BLaER1 (cell line): ENCODE measurements around the gene CTU1.
A peak's percentile ranks its signal among the peaks of the same experiment; 100 is the strongest.

Experiments used
- H3K27ac ChIP-seq: shearing (Covaris generic); formaldehyde crosslinking; 2 replicates; pipeline ENCODE4 v1.8.1; 2022
- H3K27me3 ChIP-seq: shearing (Covaris generic); formaldehyde crosslinking; 2 replicates; pipeline ENCODE4 v1.8.1; 2022
- H3K36me3 ChIP-seq: shearing (Covaris generic); formaldehyde crosslinking; 2 replicates; pipeline ENCODE4 v1.8.1; 2022
- H3K4me1 ChIP-seq: shearing (Covaris generic); formaldehyde crosslinking; 2 replicates; pipeline ENCODE4 v1.8.1; 2022
- H3K4me2 ChIP-seq: shearing (Covaris generic); formaldehyde crosslinking; 2 replicates; pipeline ENCODE4 v1.8.1; 2022
- H3K4me3 ChIP-seq: shearing (Covaris generic); formaldehyde crosslinking; 2 replicates; pipeline ENCODE4 v1.8.1; 2022
- H3K9ac ChIP-seq: shearing (Covaris generic); formaldehyde crosslinking; 2 replicates; pipeline ENCODE4 v1.8.1; 2022
- H3K9me3 ChIP-seq: shearing (Covaris generic); formaldehyde crosslinking; 2 replicates; pipeline ENCODE4 v1.8.1; 2022
- H4K20me1 ChIP-seq: shearing (Covaris generic); formaldehyde crosslinking; 2 replicates; pipeline ENCODE4 v1.8.1; 2022
- Cebpa-rat ChIP-seq: shearing (Covaris generic); IDR thresholded peaks from 2 replicates; pipeline ENCODE4 v1.8.1; 2022

The CTU1 gene

GRCh38 chr19:51108805-51109146 lies 567 bp upstream of the CTU1 start:
- peak overlapping the region; percentile 36; the same call in 1 of the 2 replicates for H3K9ac ChIP-seq
- peak overlapping the region; percentile 86 for H3K4me3 ChIP-seq
- no peaks in the 10 kb centered on the region for H3K27me3 ChIP-seq
- peak overlapping the region; percentile 92 for H3K4me2 ChIP-seq
- TF ChIP-seq Cebpa-rat: no peak
- H3K36me3 ChIP-seq: peaks cover 25% of the 10 kb centered on the region
- H3K9me3 ChIP-seq: no peaks in the 10 kb centered on the region
- H4K20me1 ChIP-seq: peaks cover 21% of the 10 kb centered on the region
- no peak overlapping the region for H3K27ac ChIP-seq
- peaks cover 27% of the 10 kb centered on the region for H3K4me1 ChIP-seq

GRCh38 chr19:51107406-51108065 lies 673 bp downstream of the CTU1 start:
- Histone ChIP-seq H4K20me1 (peaks cover 32% of the 10 kb centered on the region), H3K36me3 (peaks cover 37% of the 10 kb centered on the region), H3K9me3 (no peaks in the 10 kb centered on the region), H3K27ac (peak overlapping the region; percentile 85), H3K9ac (peak overlapping the region; percentile 90), H3K4me3 (peak overlapping the region; percentile 86), H3K4me2 (peak overlapping the region; percentile 91), H3K27me3 (no peaks in the 10 kb centered on the region), H3K4me1 (peaks cover 23% of the 10 kb centered on the region)
- TF ChIP-seq Cebpa-rat: no peak

DNA sequence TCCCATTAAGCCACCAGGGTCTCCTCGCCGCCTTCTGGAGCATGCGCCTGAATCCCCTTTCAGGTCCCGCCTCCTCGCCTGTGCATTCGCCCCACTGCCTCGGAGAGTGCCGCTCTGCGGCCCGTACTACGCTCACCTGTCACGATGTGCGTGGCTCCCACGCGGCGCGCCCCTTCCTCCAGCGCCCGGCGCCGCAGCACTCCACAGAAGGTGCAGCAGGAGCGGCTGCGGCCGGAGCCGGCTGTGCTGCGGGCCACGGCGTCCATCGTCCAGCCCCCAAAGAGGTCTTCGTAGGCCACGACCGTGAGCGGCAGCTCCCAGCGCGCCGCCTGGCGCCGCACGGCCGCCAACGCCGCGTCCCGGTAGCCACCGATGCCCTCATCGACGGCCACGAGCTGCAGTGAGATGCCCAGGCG lies 4.3 kb downstream of the CTU1 start:
- H3K27me3 ChIP-seq: no peaks in the 10 kb centered on the region
- no peak overlapping the region for H3K9ac ChIP-seq
- H3K4me1 ChIP-seq: peaks cover 16% of the 10 kb centered on the region
- no peak overlapping the region for H3K4me2 ChIP-seq
- peaks cover 68% of the 10 kb centered on the region for H4K20me1 ChIP-seq
- TF ChIP-seq Cebpa-rat: no peak
- no peak overlapping the region for H3K27ac ChIP-seq
- no peaks in the 10 kb centered on the region for H3K9me3 ChIP-seq
- no peak overlapping the region for H3K4me3 ChIP-seq
- peaks cover 73% of the 10 kb centered on the region for H3K36me3 ChIP-seq

DNA sequence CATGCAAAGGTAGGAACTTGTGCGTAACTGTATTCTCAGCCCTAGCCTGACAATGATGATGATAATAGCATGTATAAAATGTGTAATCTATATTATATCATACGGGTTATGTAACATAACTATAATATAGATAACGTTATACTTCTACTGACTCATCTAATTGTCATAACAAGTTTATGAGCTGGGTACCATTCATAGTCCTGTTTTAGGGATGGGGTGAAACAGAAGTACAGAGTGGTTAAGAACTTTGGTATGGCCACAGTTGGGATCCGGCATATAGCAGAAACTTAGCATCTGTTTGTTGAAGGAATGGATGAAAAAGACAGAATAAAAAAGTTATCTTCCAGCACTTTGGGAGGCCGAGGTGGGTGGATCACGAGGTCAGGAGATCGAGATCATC lies 5.2 kb downstream of the CTU1 start:
- Histone ChIP-seq H3K9me3 (no peaks in the 10 kb centered on the region), H3K36me3 (peaks cover 83% of the 10 kb centered on the region), H4K20me1 (peaks cover 77% of the 10 kb centered on the region), H3K27ac (no peak overlapping the region), H3K4me2 (no peak overlapping the region), H3K4me1 (peaks cover 18% of the 10 kb centered on the region), H3K9ac (no peak overlapping the region), H3K4me3 (no peak overlapping the region), H3K27me3 (no peaks in the 10 kb centered on the region)
- no peak for TF ChIP-seq Cebpa-rat

DNA sequence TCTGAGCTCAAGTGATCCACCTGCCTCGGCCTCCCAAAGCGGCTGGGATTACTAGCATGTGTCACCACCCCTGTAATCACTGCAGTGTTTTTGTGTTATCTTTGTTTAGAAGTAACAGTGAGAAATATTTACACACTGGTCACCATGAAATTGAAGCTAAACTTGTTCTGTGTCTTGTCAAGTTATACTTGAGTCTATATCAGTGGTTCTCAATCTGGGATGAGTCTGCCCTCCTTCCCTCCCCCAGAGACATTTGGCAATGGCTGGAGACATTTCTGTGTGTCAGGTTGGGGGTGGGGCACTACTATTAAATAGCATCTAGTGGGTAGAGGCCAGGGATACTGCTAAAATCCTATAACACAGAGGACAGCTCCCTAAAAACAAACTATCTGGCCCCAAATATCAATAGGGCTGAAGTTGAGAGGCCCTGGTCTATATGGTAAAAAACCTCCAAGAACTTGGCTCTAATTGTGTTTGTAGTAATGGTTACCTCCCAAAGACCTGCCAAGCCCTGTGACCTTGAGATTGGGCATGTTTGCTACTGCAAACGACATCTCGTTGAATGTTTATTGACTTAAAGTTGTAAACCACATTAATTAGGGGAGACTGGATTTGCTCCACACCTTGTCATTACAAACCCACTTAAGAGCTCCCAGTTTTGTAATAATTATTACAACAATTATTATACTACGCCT lies 6.9 kb downstream of the CTU1 start:
- no peak overlapping the region for H3K9ac ChIP-seq
- no peaks in the 10 kb centered on the region for H3K27me3 ChIP-seq
- H3K36me3 ChIP-seq: peaks cover 91% of the 10 kb centered on the region

GRCh38 chr19:51100601-51101000 lies 7.6 kb downstream of the CTU1 start:
- Histone ChIP-seq H3K4me1 (peaks cover 22% of the 10 kb centered on the region), H3K27ac (no peak overlapping the region)

More for the DNA sequence above, 6.9 kb downstream of the CTU1 start:
- Histone ChIP-seq H4K20me1 (peaks cover 90% of the 10 kb centered on the region), H3K27ac (no peak overlapping the region), H3K4me2 (no peak overlapping the region), H3K4me1 (peaks cover 19% of the 10 kb centered on the region), H3K4me3 (no peak overlapping the region), H3K9me3 (no peaks in the 10 kb centered on the region)
- no peak for TF ChIP-seq Cebpa-rat

DNA sequence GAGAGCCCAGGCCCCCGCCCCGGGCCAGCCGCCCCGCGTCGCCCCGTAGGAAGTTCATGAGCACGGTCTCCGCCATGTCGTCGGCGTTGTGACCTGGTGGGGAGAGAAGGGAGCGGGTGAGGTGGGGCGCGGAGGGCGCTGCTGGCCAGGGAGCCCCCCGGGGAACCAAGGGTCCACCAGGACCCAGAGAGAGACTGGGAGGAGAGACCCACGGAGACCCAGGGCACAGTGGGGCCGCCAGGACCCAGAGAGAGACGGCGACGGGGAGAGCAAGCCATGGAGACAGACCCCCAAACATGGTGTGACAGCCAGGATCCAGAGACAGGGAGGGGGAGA lies 9.2 kb downstream of the CTU1 start:
- no peak for TF ChIP-seq Cebpa-rat
- Histone ChIP-seq H3K27me3 (no peaks in the 10 kb centered on the region), H3K9ac (no peak overlapping the region), H4K20me1 (peaks cover 95% of the 10 kb centered on the region), H3K27ac (no peak overlapping the region), H3K4me3 (no peak overlapping the region), H3K9me3 (no peaks in the 10 kb centered on the region), H3K4me1 (peaks cover 35% of the 10 kb centered on the region), H3K4me2 (no peak overlapping the region), H3K36me3 (peaks cover 75% of the 10 kb centered on the region)

More at GRCh38 chr19:51100601-51101000, 7.6 kb downstream of the CTU1 start:
- Histone ChIP-seq H3K36me3 (peaks cover 89% of the 10 kb centered on the region), H3K4me2 (no peak overlapping the region), H3K9me3 (no peaks in the 10 kb centered on the region), H3K27me3 (no peaks in the 10 kb centered on the region), H4K20me1 (peaks cover 95% of the 10 kb centered on the region), H3K4me3 (no peak overlapping the region), H3K9ac (no peak overlapping the region)
- TF ChIP-seq Cebpa-rat: no peak

DNA sequence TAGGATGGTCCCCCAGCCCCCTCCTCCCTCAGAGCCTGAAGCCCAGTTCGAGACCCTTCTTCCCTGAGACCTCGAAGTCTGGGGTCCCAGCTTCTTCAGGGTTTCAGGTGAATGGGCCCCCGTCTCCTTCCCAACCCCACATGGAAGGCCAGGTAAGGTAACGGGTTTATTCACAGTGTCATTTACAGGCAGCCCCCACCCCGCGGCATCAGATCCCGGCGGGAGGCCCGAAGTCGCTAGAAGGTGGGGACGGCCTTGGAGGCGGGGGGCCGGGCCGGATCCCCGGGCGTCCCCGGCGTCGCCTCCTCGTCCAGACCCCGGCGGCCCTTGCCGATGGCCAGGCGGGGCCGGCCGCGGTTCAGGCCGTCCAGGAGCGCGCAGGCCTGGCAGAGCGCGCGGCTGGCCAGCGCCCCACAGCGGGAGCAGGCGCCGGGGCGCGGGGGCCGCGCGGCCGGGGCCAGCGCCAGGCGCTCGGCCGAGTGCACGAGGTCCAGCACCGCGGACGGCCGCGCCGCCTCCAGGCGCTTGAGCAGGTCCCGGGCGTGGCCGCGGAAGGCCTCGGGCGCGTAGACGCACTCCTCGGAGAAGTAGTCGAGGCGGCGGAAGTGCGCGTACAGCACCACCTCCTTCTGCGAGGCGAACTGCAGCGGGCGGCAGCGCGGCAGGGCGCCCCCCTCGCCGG lies 9.7 kb downstream of the CTU1 start:
- Histone ChIP-seq H3K36me3 (peaks cover 75% of the 10 kb centered on the region), H3K27me3 (no peaks in the 10 kb centered on the region), H3K9ac (no peak overlapping the region), H3K27ac (peak overlapping the region; percentile 38; the same call in 1 of the 2 replicates), H3K4me1 (peaks cover 35% of the 10 kb centered on the region), H3K4me2 (peak overlapping the region; percentile 37), H3K4me3 (no peak overlapping the region), H3K9me3 (no peaks in the 10 kb centered on the region), H4K20me1 (peaks cover 95% of the 10 kb centered on the region)
- no peak for TF ChIP-seq Cebpa-rat

- Histone ChIP-seq H3K4me2 (peak overlapping the region; percentile 37), H4K20me1 (peaks cover 96% of the 10 kb centered on the region), H3K9ac (no peak overlapping the region), H3K4me3 (no peak overlapping the region), H3K36me3 (peaks cover 75% of the 10 kb centered on the region), H3K4me1 (peaks cover 35% of the 10 kb centered on the region), H3K9me3 (no peaks in the 10 kb centered on the region), H3K27me3 (no peaks in the 10 kb centered on the region), H3K27ac (peak overlapping the region; percentile 38; the same call in 1 of the 2 replicates)
- no peak for TF ChIP-seq Cebpa-rat
These were observed 10.4 kb downstream of the CTU1 start for GRCh38 chr19:51097796-51098195.

GRCh38 chr19:51097166-51097738 lies 11.0 kb downstream of the CTU1 start:
- Histone ChIP-seq H3K36me3 (peaks cover 71% of the 10 kb centered on the region), H3K9ac (no peak overlapping the region), H4K20me1 (peaks cover 96% of the 10 kb centered on the region), H3K9me3 (no peaks in the 10 kb centered on the region), H3K27me3 (no peaks in the 10 kb centered on the region), H3K4me3 (no peak overlapping the region), H3K27ac (no peak overlapping the region), H3K4me1 (peaks cover 35% of the 10 kb centered on the region), H3K4me2 (peak overlapping the region; percentile 36)
- no peak for TF ChIP-seq Cebpa-rat
